ENCODE data around the gene UGT3A2.

DNA sequence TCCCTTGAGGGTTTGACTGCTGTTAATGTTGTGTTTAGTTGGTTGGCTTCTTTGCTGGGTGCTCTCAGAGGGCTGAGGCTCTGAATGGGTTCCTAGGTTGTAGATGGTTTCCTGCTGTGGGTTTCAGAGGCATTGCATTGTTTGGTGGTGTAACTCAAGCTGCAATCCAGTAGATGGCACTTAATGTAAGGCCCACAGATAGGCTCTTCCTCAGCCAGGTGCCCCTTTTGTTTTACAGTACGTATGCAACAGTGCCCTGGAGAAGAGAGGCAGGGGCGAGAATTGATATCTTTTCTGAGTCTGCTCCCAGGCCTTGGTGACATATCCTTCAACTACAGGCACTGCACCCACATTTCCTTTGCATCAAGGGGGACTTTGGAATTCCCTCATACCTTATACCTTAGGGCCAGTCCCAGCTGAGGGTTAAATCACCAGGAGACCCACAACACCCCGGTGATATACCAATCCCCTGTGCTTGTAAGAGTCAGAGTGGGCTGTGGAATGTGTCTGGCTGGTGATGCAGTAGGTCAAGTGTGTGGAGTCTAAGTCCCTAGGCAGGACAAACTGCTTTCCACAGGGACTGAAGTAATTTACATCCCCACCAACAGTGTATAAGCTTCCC is 7.0 kb upstream of the UGT3A2 start:
- TF ChIP-seq, protein P1, sequence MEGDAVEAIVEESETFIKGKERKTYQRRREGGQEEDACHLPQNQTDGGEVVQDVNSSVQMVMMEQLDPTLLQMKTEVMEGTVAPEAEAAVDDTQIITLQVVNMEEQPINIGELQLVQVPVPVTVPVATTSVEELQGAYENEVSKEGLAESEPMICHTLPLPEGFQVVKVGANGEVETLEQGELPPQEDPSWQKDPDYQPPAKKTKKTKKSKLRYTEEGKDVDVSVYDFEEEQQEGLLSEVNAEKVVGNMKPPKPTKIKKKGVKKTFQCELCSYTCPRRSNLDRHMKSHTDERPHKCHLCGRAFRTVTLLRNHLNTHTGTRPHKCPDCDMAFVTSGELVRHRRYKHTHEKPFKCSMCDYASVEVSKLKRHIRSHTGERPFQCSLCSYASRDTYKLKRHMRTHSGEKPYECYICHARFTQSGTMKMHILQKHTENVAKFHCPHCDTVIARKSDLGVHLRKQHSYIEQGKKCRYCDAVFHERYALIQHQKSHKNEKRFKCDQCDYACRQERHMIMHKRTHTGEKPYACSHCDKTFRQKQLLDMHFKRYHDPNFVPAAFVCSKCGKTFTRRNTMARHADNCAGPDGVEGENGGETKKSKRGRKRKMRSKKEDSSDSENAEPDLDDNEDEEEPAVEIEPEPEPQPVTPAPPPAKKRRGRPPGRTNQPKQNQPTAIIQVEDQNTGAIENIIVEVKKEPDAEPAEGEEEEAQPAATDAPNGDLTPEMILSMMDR (IDR thresholded peaks at IDR 0.05; ENCODE audit: poor library complexity) = peak; percentile 37
- TF ChIP-seq EZH2phosphoT487 (IDR thresholded peaks at IDR 0.05; ENCODE audit: low read depth, severe bottlenecking, unreplicated experiment) (no peak), EZH2 (IDR thresholded peaks at IDR 0.05; ENCODE audit: borderline replicate concordance) (no peak)
